ENCODE measurements around the gene CRACDL.

The CRACDL gene

DNA sequence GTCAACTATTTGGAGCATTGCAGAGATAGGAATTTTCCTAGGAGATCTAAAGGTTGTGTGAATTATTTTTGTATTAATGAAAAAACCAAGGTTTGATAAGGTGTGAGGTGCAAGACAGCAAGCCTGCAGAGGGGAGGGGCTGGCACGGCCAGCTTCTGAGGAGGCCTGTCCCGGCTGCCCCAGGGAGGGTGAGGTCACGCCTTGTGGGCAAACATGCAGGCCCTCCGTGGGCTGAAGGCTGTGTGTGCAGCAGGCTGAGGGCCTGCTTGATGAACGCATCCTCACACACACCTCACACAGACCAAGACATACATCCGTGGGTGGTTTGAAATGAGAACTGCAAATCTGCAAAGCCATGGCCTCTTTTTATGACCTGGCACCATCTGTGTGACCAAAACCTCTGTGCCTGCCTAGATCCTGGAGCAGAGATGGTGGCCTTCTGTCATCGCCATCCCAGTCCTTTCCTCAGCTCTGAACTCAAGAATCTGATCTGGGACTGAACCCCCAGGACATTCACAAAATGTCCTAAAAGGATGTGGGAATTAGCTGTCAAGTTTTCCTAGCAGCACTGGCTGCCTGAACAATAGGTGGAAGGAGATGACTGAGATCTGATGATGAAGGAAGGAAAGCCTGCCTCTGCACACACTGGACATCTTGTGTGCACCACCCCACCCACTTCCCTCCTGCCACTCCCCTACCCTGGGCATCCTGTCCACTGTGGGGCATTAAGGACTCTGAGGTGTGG is 102.7 kb downstream of the CRACDL start:
- TF ChIP-seq CTCF (IDR thresholded peaks at IDR 0.05; ENCODE audit: insufficient read depth, low read depth, low read length, missing control alignments): no peak
- DNase-seq (ENCODE audit: low read depth): no peak
- H3K4me3 ChIP-seq (ENCODE audit: low read depth, low read length): no peak overlapping the region

GRCh38 chr2:98832172-98832571 is 103.9 kb downstream of the CRACDL start:
- no peak for TF ChIP-seq CTCF (IDR thresholded peaks at IDR 0.05; ENCODE audit: insufficient read depth, low read depth, low read length, missing control alignments)
- no peak overlapping the region for H3K4me3 ChIP-seq (ENCODE audit: low read depth, low read length)
- no peak for DNase-seq (ENCODE audit: low read depth)

GRCh38 chr2:98830571-98831145 is 105.4 kb downstream of the CRACDL start:
- no peak for DNase-seq (ENCODE audit: low read depth)
- no peak for TF ChIP-seq CTCF (IDR thresholded peaks at IDR 0.05; ENCODE audit: insufficient read depth, low read depth, low read length, missing control alignments)

GRCh38 chr2:98829581-98830270 is 106.3 kb downstream of the CRACDL start:
- TF ChIP-seq CTCF (IDR thresholded peaks at IDR 0.05; ENCODE audit: insufficient read depth, low read depth, low read length, missing control alignments): no peak

More at GRCh38 chr2:98830571-98831145, 105.4 kb downstream of the CRACDL start:
- no peak overlapping the region for H3K4me3 ChIP-seq (ENCODE audit: low read depth, low read length)

GRCh38 chr2:98828793-98829371 is 107.1 kb downstream of the CRACDL start:
- no peak overlapping the region for H3K4me3 ChIP-seq (ENCODE audit: low read depth, low read length)
- no peak for TF ChIP-seq CTCF (IDR thresholded peaks at IDR 0.05; ENCODE audit: insufficient read depth, low read depth, low read length, missing control alignments)
- no peak for DNase-seq (ENCODE audit: low read depth)

More at GRCh38 chr2:98829581-98830270, 106.3 kb downstream of the CRACDL start:
- H3K4me3 ChIP-seq (ENCODE audit: low read depth, low read length): no peak overlapping the region
- DNase-seq (ENCODE audit: low read depth): no peak

DNA sequence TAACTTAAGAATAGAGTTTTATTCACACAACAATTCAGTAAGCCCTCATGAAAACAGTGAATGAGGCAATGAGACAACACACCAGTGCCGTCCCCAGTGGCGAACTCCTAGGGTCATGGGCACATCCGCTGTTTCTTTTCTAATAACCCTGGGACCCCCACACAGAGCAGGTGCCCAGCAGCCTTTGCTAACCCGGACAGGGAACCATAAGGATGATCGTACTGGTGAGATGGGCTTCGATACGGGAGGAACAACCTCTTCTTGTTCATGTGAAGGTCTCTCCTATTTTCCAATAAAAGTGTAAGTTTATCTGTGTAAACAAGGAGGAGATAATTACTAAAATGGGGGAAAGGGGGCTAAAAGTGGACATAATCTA is 107.7 kb downstream of the CRACDL start:
- H3K4me3 ChIP-seq (ENCODE audit: low read depth, low read length): no peak overlapping the region
- no peak for TF ChIP-seq CTCF (IDR thresholded peaks at IDR 0.05; ENCODE audit: insufficient read depth, low read depth, low read length, missing control alignments)

More for the DNA sequence above, 107.7 kb downstream of the CRACDL start:
- DNase-seq (ENCODE audit: low read depth): no peak

Measured in GM12865 (cell line).